A375 (cell line): Measurements from ENCODE around the gene GASK1B. TPM values are rescaled to one million over a fixed set of nuclear protein-coding genes. Genes with fewer than 3 reads are reported as not detected.

Source experiments
- total RNA-seq: library from RNA; depleted of rRNA; stranded (reverse); fragments of >200 nt; shearing (Covaris generic); gene quantifications from 2 replicates; pipeline ENCODE4 v1.2.3, GENCODE V29; 2014; rRNA removed

Gene GASK1B
- 0.94 and 1.1 TPM in 2 replicates for total RNA-seq

DNA sequence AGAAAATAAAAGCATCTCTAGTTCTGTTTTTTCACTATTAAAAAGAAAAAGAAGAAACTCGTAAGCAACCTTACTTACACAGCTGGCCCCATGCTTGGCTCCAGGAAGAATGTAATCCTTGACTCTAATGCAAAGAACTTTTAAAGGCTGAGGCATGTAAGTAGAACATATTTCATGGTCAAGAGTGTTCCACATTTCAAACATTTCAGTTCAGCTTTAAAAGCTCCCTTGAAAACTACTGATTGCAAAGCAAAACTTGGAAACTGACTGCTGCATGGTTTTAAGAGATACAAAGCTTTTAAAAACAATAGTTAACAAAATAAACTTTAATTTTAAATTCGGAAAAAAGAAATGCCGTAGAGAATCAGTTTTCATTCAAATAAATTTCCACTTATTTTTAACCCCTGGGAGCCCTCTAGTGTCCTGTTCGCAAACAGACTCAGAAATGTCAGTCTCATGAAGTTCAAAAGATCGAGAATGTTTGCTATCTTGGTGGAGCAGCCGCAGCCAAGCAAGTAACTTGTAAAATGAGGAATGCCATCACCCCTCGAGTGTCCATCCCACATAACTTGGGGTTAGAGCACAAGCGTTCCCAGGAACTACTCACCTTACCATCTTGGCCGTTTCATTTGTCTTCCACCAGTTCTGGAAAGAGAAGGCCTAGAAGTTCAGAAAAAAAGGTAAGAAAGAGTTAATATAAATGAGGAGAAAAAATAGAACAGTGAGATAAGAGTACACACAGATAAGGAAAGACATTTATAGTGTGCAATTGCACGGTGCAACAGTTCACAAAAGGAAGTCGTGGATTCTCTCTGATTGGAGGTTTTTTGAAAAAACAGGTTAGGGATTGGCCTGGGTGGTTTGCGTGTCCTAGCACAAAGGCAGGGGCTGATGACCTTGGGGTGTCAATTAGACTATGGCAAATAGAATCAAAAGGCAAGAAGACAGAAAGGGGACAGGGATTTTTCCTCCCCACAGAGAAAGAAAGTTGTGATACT is at the start of gene GASK1B:
Gene GASK1B (minus strand): TSS at position 765 of the 998 bp plus-strand sequence. CDS start 1,650 bp downstream, outside the sequence.

GRCh38 chr4:158209825-158210807 is 37.3 kb upstream of the GASK1B start, which contains the start of gene TMEM144:
TSS of gene TMEM144 (plus strand) at chr4:158210486. CDS start at chr4:158212668, 2,182 bp downstream.

Other genes with a start within 250 kb of the GASK1B start
- 1.2 and 2.3 TPM in 2 replicates for gene TMEM144, start 37.5 kb upstream of the GASK1B start, total RNA-seq